HG02938 (cell line): Measurements from ENCODE around the gene SIGLEC11.
"Not testable (repeated sequence)": the region's sequence is repeated elsewhere in the genome, so short reads cannot be mapped to it uniquely, and the experiment has no call there.

Experiments
- ATAC-seq: cut with Tn5 transposase; IDR thresholded peaks from one replicate; pipeline ENCODE4 v1.9.1; 2021; ENCODE audit warnings: mild to moderate bottlenecking, moderate library complexity; ENCODE audit not compliant: unreplicated experiment

The SIGLEC11 gene

DNA sequence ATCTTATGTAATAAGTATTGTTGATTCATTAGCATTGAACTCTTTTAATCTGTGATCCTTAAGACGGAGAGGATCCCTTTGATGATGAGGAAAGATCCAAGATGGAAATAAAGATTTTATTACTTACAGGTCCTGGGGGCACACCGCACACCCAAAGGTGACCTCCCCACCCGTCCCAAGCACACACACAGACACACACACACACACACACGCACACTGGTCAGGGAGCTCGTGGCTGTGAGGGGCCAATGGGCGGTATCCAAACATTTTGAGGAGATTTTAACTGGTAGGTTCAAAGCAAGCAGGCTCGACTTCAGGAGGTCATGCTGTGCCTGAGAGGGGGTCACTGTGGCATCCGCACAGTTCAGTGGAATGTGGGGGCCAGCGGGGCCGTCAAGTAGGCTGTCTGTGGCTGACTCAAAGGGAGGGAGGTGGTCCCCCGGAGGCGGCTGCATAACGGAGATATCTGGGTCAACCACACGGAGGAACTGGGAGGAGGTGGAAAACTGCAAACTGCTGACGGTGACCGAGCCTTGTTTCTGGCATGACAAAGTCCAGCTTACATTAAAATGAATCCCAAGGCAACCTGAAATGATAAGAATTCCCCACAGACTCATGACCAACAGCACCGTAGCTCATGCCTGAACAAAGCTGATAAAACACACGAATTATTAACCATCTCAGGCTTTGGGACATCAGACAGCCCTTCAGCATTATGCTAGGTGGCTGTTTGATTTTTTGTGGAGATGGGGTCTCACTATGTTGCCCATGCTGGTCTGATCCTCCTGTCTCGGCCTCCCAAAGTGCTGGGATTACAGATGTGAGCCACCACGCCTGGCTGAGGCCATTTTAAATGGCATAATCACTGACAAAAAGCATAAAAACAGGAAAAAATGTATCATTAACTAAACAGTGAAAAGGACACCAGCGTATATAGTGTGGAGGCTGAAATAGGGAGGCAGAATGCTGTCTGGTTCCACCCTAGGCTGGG lies 20.9 kb upstream of the SIGLEC11 start:
- no peak for ATAC-seq

DNA sequence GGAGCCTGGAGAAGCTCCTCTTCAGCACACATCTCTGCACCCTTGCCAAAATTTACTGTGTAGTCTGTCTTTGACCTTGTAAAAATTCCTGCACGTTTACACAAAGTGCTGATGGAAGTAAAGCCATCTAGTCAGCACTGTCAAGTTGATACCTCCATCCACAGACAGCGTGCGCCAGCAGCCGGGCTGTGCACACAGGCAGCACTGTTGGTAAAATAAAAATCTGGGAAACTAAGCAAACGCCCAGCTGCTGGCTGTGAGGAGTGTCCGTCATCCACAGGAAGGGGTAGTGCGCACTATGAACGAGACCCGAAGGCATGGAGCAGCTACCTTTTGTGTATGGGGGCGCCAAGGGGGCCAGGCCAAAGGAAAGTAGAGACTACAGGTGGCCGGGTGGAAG lies 17.4 kb upstream of the SIGLEC11 start:
- ATAC-seq: no peak

DNA sequence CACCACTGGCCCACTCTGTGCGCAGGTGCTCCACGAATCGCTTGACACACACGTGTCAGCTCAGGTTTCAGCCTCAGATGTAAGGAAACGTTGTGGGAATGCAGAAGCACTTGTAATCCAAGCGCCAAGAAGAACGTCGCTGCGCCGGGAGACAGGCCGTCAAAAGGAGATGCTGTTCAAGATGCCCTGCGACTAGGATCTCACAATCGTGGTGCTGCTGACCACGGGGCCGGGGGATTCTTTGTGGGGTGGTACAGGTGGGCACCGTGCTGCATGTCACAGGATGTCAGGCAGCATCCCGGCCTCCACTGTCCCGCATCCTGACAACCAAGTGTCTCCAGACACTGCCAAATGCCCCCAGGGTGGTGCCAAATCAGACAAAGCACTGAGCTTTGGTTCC lies 16.9 kb upstream of the SIGLEC11 start:
- no peak for ATAC-seq

DNA sequence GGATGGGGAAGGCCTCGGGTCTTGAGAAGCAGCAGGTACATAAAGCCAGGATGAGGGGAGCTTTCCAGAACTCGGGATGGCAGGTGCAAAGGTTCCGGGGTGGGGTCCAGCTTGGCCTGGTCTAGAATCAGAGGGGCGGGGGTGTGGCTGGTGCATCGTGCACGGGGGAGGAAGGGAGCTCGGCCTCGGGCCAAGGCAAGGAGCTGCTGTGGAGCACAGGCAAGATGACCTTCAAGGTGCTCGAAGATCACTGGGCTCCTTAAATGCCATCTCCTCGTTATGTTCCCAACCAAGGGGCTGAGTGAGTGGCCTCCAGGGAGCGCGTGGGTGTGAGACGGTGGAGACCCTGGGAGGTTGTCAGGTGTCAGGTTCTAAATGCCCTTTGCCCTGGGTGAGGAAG lies 16.1 kb upstream of the SIGLEC11 start:
- no peak for ATAC-seq

DNA sequence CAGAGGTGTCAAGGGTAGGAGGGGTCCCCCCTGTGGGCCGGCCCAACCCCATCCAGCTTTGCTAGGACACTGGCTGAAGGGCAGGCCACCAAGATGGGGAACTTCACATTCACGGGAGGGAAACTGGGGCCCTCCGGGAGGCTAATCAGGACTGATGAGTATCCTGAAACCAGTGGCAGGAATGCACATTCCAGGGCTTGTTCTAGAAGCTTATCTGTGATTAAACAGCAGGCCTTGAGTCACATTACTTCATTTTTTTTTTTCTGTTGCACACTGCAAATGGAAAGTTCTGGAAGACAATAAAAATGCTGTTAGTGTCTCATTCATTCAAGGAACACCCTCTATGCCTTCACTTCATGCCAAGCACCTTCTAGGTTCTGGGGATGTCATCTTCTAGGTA lies 15.5 kb upstream of the SIGLEC11 start:
- no peak for ATAC-seq

DNA sequence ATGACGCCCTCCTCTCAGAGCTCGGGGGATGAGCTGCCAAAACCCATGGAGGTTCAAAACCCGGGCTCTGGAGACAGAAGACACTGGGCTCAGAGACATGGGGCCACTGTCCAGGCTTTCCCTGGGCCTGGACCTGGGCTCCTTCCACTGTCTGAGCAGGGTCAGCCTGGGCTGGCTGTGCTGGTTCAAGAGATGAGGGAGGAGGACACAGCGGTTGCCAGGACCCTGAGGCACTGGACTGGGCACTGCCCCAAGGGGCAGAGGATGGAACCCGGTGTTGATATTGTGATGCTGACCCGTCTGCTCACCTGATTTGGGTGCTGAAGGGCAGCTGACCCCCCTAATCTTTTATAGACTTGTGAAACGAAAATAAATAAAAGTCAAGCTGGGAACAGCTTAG lies 14.1 kb upstream of the SIGLEC11 start:
- ATAC-seq: no peak

DNA sequence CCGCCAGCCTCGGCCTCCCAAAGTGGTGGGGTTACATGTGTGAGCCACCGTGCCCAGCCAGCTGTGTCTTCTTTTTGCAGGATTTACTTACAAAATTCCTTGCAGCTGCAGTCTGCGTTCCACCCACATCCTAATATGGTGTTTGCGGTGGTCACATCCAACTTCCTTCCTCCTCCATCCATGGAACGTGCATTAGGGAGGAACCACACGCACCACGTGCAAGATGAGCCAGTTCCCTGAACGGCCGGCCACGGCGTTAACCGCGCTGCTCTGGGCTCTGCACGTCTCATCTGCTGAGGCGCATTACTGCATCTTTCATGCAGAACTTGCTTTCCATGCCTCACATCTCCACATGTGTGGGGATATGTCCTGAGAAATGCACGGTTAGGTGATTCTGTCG lies 13.0 kb upstream of the SIGLEC11 start:
- ATAC-seq: no peak

DNA sequence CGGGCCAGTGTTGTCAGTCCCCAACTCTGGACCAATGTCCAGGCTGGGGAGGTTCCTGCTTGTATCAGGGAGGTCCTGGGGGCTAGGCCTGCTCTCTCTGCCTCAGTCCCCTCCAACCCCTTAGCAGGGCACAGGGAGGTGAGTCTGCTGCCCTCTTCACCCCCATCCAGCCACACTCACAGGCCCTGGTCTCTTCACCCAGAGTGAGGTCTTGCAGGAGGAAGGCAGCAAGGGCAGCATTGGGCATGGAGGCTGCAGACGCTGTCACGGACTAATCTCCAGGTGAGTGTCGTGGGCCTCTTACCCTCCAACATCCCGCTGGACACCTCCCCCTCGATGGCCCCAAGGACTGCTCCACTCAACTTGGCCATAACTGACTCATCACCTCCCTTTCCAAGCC lies 11.9 kb upstream of the SIGLEC11 start:
- no peak for ATAC-seq

DNA sequence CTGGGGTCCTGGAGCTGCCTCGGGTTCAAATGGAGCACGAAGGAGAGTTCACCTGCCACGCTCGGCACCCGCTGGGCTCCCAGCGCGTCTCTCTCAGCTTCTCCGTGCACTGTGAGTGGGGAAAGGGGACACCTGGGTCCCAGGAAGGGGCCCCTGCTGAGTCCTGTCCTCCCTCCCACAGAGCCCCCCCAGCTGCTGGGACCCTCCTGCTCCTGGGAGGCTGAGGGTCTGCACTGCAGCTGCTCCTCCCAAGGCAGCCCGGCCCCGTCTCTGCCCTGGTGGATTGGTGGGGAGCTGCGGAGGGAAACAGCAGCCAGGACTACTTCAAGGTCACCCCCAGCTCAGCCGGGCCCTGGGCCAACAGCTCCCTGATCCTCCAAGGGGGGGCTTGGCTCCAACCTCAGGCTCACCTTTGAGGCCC lies 11.0 kb upstream of the SIGLEC11 start:
- ATAC-seq: no peak

DNA sequence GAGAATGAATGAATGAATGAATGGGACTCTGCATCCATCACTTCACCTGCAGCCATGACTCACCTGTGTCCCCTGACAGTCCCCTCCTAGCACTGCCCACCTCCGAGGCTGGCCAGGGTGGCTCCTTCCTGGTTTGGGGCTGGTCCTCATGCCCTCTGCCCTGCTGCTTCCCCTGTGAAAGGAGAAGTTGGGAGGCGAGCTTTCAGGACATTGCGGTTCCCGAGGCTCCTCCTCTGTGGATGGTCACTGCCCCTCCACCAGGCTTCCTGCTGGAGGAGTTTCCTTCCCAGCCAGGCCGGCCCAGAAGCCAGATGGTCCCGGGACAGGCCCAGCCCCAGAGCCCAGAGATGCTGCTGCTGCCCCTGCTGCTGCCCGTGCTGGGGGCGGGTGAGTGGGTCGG lies 8.4 kb upstream of the SIGLEC11 start:
- not testable (repeated sequence) for ATAC-seq

DNA sequence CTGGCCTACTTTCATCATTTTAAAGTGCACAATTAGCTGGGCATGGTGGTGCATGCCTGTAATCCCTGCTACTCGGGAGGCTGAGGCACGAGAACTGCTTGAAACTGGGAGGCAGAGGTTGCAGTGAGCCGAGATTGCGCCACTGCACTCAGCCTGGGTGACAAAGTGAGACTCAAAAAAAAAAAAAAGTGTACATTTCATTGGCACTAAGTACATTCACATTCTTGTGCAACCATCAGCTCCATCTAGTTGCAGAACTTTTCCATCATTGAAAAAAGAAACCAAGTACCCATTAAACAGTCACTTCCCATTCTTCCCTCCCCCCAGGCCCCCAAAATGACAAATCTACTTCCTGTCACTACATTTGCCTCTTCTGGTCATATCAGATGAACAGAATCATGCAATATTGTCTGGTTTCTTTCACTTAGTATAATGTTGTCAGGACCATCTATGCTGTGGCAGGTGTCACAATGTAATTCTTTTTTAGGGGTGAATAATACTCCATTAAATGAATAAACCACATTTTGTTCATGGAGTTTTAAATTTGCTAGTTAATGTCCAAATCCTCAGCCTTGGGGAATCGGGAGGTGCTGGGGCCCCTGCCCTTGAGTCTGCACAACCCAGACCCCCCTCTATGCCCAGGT lies 7.4 kb upstream of the SIGLEC11 start:
- ATAC-seq: no peak

DNA sequence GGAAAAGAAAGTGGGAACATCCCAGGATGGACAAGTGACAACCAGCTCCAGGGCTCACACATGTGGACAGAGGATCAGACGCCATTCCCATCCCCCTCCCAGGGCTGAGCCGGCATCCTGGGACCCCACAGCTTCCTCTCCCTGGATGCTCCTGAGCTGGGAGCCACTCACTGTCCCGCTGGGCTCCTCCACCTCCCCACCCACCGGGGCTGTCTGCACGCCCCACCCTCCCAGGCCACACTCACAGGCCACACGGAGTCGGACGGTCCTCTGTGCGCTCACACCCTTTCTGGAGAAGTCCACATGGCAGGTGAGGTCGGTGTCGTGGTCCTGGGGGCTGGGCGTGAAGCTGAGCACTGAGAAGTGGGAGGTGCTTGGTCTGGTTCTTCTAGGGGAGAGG lies 1.1 kb downstream of the SIGLEC11 start:
- ATAC-seq: not testable (repeated sequence)

DNA sequence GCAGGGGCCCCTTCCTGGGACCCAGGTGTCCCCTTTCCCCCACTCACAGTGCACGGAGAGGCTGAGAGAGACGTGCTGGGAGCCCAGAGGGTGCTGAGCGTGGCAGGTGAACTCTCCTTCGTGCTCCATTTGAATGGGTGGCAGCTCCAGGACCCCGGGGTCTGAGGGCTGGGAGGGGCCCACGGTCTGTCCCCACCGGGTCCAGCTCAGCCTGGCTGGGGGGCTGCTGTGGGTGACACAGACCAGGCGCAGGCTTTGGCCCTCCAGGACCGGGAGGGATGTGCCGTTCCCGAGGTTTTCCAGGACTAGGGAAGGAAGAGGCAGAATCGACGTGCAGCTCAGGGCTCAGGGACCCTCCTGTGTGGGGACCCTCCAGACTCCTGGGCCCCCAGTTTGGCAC lies 2.4 kb downstream of the SIGLEC11 start:
- ATAC-seq: not testable (repeated sequence)

DNA sequence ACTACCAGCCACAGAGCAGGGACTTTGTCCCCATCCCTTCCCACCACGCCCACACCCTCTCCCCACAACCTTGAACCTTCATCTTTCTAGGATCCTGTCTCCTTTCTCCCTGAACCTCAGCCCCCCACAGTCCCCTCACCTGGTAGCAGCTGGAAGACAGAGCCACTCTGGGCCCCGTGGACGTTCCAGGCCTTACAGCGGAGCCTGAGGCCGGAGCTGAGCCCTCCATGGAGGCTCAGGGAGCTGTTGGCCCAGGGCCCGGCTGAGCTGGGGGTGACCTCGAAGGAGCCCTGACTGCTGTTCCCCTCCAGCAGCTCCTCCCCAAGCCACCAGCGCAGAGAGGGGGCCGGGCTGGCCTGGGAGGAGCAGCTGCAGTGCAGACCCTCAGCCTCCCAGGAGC lies 2.8 kb downstream of the SIGLEC11 start:
- ATAC-seq: not testable (repeated sequence)

DNA sequence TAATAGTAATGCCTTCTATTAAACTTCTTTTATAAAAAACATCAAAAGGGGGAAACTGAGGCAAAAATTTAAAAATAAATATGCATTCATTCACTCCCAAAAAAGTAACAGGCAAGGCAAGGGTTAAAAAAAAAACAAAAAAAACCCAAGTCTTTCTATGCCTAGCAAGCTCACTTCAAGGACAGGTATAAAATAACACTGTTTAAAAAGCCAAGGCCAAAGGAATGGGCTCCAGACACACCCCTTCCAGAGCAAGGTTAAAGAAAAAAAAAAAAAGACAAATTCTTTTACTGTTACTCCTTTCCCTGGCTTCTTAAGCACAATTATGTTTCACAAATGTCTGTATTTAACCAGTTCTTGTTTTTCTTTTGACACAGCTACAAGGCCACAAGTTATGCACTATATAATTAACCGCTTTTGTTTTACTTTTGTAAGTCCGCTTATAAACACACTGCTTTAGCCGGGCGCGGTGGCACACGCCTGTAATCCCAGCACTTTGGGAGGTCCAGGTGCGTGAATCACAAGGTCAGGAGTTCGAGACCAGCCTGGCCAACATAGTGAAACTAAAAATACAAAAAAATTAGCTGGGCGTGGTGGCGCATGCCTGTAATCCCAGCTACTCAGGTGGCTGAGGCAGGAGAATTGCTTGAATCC lies 3.6 kb downstream of the SIGLEC11 start:
- ATAC-seq: no peak

DNA sequence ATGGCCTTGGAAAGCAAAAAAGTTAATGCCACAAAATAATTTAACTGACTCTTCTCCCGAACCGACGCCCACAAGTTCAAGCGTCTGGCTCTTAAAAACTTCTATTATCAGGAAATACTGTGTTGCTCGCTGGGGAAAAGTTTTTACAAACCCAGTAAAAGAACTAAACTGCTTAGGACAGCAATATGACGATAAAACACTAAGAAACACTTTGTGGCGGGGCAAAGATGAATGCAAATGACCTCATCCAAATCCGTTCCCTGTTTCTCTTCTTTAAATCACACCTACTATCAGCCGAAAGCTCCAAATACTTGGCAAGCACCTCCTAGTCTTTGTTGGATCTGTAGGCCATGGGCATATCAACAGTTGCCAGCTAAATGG lies 4.9 kb downstream of the SIGLEC11 start:
- ATAC-seq: no peak

DNA sequence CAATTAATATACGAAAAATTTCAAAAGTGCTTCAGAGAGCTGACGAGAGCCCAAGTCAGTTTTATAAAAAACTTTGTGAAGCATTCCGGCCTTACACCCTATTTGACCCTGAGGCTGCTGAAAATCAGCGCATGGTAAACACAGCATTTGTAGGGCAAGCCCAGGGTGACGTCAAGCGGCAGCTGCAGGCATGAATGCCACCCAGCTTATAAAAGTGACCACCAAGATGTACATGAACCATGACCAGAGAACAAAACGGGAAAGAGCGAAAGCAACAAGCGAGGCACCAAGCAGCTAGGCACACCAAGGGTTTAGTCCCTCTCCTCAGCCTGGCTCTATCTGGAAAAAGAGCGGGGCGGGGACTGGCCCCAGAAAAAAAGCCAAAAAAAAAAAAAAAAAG lies 6.0 kb downstream of the SIGLEC11 start:
- no peak for ATAC-seq

DNA sequence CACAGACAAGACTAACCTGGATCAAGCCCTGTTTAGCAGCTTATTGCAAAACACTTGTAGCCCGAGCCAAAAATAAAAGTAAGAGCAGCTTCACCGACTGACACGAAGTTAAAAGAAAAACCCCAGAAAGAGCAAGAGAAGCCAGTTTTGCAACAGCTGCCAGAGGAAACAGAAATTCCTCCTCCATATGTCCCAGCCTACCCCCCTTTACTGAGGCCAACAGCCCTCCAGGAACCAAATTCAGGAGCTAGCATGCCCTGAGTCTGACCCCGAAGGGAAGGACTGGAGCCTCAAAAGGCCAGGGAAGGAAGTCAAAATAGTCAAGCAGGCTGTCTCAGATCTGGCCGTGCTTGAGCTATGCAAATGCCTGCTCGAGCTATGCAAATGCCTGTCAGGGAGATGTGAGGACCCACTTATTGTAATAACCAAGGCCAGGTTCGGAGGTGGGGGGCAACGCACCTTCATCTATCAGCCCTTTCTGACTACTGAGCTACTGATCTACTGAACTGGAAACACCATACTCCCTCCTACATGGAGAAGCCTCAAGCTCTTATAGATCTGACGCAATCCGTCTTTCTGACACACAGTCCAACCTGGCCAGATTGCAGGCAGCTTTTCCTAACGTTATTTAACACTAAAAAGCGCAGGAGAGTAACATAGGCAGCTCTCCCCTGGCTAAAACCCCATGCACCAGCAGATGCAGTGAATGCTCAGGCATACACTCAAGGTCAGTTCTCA lies 6.7 kb downstream of the SIGLEC11 start:
- ATAC-seq: no peak

DNA sequence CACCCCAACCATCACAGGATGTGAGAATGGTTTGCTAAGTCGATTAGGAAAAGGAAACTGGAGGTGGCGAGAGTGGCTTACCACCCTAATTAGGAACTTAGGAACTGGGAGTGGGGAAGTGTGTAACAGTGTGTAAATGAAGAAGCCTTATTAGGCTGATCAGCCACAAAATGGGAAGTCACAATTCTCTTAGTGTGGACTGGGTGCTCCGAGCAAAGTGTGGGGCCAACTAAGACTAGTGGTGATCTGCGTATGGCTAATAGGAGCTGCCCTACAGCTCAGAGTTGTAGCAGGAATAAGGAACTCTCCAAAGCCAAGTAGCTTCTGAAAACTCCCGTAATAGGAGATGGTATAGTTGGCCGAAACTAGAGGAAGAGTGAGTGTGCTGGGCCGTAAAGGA lies 7.6 kb downstream of the SIGLEC11 start:
- no peak for ATAC-seq

DNA sequence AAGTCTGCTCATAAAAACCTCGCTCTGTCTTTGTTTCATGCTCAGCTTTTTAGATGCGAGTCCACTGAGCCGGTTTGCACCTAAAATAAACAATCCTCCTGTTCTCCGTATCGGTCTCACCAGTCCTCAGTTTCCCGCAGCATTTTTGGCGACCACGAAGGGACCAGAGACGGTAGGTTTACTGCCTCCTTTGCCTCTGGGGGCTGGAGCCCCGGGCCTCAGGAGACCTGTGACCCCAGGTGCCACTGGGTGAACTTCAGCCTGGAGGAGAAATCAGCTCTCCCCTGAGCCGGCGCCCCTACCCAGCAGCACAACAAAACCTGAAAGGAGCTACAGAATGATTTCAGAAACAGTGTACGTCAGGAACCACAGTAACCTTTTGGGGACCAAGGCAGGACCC lies 8.1 kb downstream of the SIGLEC11 start:
- no peak for ATAC-seq

DNA sequence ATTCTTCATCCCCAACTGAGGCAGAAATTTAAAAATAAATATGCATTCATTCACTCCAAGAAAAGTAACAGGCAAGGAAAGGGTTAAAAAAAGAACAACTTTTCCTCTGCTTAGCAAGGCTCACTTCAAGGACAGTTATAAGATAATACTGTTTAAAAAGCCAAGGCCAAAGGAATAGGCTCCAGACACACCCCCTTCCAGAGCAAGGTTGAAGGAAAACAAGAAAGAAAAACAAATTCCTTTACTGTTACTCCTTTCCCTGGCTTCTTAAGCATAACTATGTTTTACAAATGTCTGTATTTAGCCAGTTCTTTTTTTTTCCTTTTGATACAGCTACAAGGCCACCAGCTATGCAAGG lies 8.5 kb downstream of the SIGLEC11 start:
- ATAC-seq: no peak
